Measurements from ENCODE around the gene APOA4. TPM values are rescaled to one million over a fixed set of nuclear protein-coding genes. Genes with fewer than 3 reads are reported as not detected.

The APOA4 gene
- total and polyA plus RNA-seq, 2 of the 13 experiments (the other 11 are each of a cell fraction or from before 2014, with no cell fraction given) = 3.8 to 7.2 TPM

- TF ChIP-seq POLR2AphosphoS5 (IDR thresholded peaks at IDR 0.05; ENCODE audit: low read depth, low read length) = peak; percentile 82
- TF ChIP-seq HOXA9 (CRISPR knock-in tag; IDR thresholded peaks at IDR 0.05; ENCODE audit: borderline replicate concordance) = no peak
- 0 out of 2 replicates have a peak, but pooled peaks have one; percentile 50 for TF ChIP-seq NCOR1 (IDR thresholded peaks at IDR 0.05; ENCODE audit: borderline replicate concordance, low read length)
- no peak for TF ChIP-seq REL (CRISPR knock-in tag; conservative IDR thresholded peaks at IDR 0.05)
- no peak for TF ChIP-seq ZNF382 (CRISPR knock-in tag; IDR thresholded peaks at IDR 0.05; ENCODE audit: borderline replicate concordance)
- TF ChIP-seq ZNF605 (CRISPR knock-in tag; IDR thresholded peaks at IDR 0.05) = no peak; the same call in none of the 2 replicates
- TF ChIP-seq ZNF777 (CRISPR knock-in tag; IDR thresholded peaks at IDR 0.05) = peak; percentile 27; the same call in 1 of the 2 replicates
- TF ChIP-seq TRIM22 (IDR thresholded peaks at IDR 0.05) = no peak
- TF ChIP-seq ZNF547 (CRISPR knock-in tag; IDR thresholded peaks at IDR 0.05) = no peak; the same call in 1 of the 2 replicates
- peak; percentile 70 for TF ChIP-seq HNRNPL (IDR thresholded peaks at IDR 0.05; ENCODE audit: low read depth, low read length)
- TF ChIP-seq ZUFSP (CRISPR knock-in tag; IDR thresholded peaks at IDR 0.05; ENCODE audit: borderline replicate concordance) = no peak
- peak; percentile 71; the same call in 1 of the 2 replicates for TF ChIP-seq ZBTB43 (CRISPR knock-in tag; conservative IDR thresholded peaks at IDR 0.05)
- no peak for TF ChIP-seq CENPX (CRISPR knock-in tag; IDR thresholded peaks at IDR 0.05)
- peak; percentile 89 for TF ChIP-seq FOXP4 (CRISPR knock-in tag; IDR thresholded peaks at IDR 0.05)
- peak; percentile 54; the same call in 1 of the 2 replicates for TF ChIP-seq STAG1 (CRISPR knock-in tag; IDR thresholded peaks at IDR 0.05)
- peak; percentile 58; the same call in 1 of the 2 replicates for TF ChIP-seq ZMYM2 (CRISPR knock-in tag; IDR thresholded peaks at IDR 0.05)
- TF ChIP-seq MNT (IDR thresholded peaks at IDR 0.05) = no peak
- 0 out of 2 replicates have a peak, but pooled peaks have one; percentile 66 for TF ChIP-seq ETV6 (CRISPR knock-in tag; conservative IDR thresholded peaks at IDR 0.05)
- peak; percentile 87; the same call in 1 of the 2 replicates for TF ChIP-seq ZNF431 (CRISPR knock-in tag; IDR thresholded peaks at IDR 0.05; ENCODE audit: borderline replicate concordance, low read depth)
- TF ChIP-seq GTF2F1 (IDR thresholded peaks at IDR 0.05; ENCODE audit: low read length) = no peak
- TF ChIP-seq PHF5A (CRISPR knock-in tag; IDR thresholded peaks at IDR 0.05; ENCODE audit: low read depth, unreplicated experiment) = no peak
Observed at GRCh38 chr11:116828632-116829524, 5.8 kb upstream of the APOA4 start (continued).

All from HepG2 (cell line).